Spinal cord (tissue), 10 donors: ENCODE data around the gene TMF1. TPM values are rescaled to one million over a fixed set of nuclear protein-coding genes. Genes with fewer than 3 reads are reported as not detected.
A peak's percentile ranks its signal among the peaks of the same experiment; 100 is the strongest.

Experiments used
- DNase-seq, 6 donors: peaks; one replicate each; pipeline versions ENCODE4 v3.0.0 to v3.0.0-alpha.2; 2013 to 2015; ENCODE audit warnings: low spot score in 6 of 6, low read depth in 4 of 6
- H3K27ac ChIP-seq: one replicate; pipeline ENCODE4 v1.5.1; 2013; ENCODE audit warnings: low read depth, low read length, control low read depth
- H3K27me3 ChIP-seq: one replicate; pipeline ENCODE4 v1.6.1; 2013; ENCODE audit warnings: low read length; ENCODE audit not compliant: control insufficient read depth, insufficient read depth
- H3K36me3 ChIP-seq: one replicate; pipeline ENCODE4 v1.6.1; 2013; ENCODE audit warnings: low read length; ENCODE audit not compliant: control insufficient read depth, insufficient read depth
- H3K4me1 ChIP-seq: one replicate; pipeline ENCODE4 v1.6.1; 2013; ENCODE audit warnings: low read length; ENCODE audit not compliant: control insufficient read depth, insufficient read depth
- H3K4me3 ChIP-seq: one replicate; pipeline ENCODE4 v1.5.1; 2013; ENCODE audit warnings: low read depth, low read length, control low read depth
- H3K9me3 ChIP-seq: one replicate; pipeline ENCODE4 v1.6.1; 2013; ENCODE audit warnings: low read length; ENCODE audit not compliant: control insufficient read depth, insufficient read depth
- WGBS: methylation state at CpG from one replicate; pipeline ENCODE4 v1.1.5; 2013; ENCODE audit warnings: missing lambda C conversion rate; ENCODE audit not compliant: insufficient coverage; 5-methylcytosine and 5-hydroxymethylcytosine counted together
- polyA plus RNA-seq, 2 donors: library from polyadenylated mRNA; unstranded; fragments of 120-200 nt; gene quantifications; one replicate each; pipeline ENCODE4 v1.2.1, GENCODE V29; 2013; ENCODE audit not compliant: insufficient read length in 2 of 2
- total RNA-seq, 2 donors: library from RNA; depleted of rRNA in 1 of 2; stranded (reverse); fragments of 120-200 nt in 1 of 2; fragments of >200 nt in 1 of 2; gene quantifications; one replicate each; pipeline versions ENCODE4 v1.2.3 to v1.2.4, GENCODE V29; 2013 to 2014
- donor health status: healthy.

The TMF1 gene
- total and polyA plus RNA-seq, 4 donors, result 17.9 to 46.5 (median 33.5) TPM

DNA sequence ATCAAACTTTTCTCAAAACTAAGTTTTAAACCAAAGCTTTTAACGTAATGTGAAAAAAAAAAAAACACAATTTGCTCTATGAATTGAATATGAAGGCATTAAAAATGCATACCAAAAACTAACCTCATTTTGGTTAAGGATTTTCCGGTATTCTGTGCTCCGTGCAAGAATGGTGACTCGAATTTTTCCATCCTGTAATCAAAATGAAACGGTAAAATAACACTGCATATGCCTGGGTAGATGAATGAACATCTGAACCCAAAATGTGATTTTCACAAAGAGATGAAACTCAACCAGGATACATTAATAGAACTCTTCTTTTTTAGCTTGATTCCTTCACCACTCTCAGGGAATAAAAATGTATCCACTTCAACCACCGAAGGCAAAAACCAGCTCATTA, 64.8 kb downstream of the TMF1 start:
- Histone ChIP-seq H3K36me3 (peaks cover 6% of the 10 kb centered on the region), H3K27ac (no peak overlapping the region), H3K27me3 (no peaks in the 10 kb centered on the region), H3K9me3 (no peaks in the 10 kb centered on the region), H3K4me3 (no peak overlapping the region), H3K4me1 (no peaks in the 10 kb centered on the region)
- WGBS, result no CpG with 5 or more reads among the region's 6 CpGs
- no peak for DNase-seq

DNA sequence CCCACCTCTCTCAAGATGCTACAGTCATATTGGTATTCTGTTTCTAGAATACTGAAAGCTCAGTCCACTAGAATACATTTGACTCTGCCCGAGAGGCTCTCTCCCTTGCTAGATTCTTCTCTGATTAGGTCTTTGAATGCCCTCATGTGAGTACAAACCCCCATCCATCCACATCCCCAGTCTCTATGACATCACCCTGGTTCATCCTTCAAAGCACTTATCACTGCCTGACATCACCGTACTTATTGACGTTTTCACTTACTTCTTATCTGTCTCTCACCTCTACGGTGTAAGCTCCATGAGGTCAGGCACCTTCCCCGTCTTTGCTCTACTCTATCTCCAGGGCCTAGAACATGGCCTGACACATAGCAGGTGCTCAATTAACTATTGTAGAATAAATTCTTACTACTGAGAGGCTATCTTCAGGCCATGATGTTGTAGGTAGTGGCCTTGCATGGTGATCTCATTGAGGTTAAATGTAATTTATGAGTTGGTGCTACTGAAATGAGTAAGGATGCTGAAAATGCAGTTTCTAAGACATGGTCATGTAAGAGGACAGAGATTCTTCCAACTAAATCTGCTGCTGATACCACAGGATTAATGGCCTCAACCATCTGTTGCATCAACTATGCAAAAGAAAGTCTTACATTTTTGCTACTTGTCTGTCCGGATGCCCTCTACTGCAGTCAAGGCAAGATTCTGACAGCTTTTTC, 65.5 kb downstream of the TMF1 start:
- Histone ChIP-seq H3K27me3 (no peaks in the 10 kb centered on the region), H3K9me3 (no peaks in the 10 kb centered on the region), H3K4me1 (no peaks in the 10 kb centered on the region), H3K4me3 (no peak overlapping the region), H3K27ac (no peak overlapping the region), H3K36me3 (peaks cover 6% of the 10 kb centered on the region)
- DNase-seq, result no peak
- WGBS, result 91% methylated on average over 3 of the region's 6 CpGs

DNA sequence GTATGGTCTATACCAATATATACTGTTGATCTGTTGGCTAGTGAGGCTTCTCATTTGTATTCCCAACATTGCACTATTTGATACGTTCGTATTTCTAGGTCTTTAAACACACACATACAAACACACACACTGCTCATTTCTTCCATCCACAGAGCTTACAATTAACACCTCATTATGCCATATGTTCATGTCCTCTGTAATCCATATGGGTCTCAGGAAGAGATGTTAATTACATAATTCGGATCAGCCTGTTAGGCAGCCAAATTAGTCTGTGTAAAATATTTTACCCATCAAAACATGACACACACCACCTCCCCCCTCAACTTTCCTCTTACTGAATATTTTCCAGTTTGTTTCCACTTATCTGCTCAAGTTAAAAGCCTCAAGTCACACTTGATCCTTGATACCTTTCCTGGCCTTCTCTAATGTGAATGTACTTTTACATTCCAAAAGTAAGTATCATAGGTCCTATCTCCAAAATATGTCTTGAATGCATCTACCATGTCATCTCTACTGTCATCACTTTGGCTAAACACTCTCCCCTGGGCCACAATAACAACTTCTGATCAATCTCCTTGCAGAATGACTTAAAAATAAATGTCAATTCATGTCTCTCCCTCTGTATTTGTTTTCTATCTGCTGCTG, 66.9 kb downstream of the TMF1 start:
- no peak overlapping the region for H3K27ac ChIP-seq
- no peaks in the 10 kb centered on the region for H3K27me3 ChIP-seq
- no peak overlapping the region for H3K4me3 ChIP-seq
- WGBS, result no CpG with 5 or more reads among the region's 3 CpGs
- H3K36me3 ChIP-seq, result peaks cover 6% of the 10 kb centered on the region
- H3K9me3 ChIP-seq, result no peaks in the 10 kb centered on the region
- H3K4me1 ChIP-seq, result no peaks in the 10 kb centered on the region
- peak in 2 of 6 donors; percentile 62 to 66 for DNase-seq

DNA sequence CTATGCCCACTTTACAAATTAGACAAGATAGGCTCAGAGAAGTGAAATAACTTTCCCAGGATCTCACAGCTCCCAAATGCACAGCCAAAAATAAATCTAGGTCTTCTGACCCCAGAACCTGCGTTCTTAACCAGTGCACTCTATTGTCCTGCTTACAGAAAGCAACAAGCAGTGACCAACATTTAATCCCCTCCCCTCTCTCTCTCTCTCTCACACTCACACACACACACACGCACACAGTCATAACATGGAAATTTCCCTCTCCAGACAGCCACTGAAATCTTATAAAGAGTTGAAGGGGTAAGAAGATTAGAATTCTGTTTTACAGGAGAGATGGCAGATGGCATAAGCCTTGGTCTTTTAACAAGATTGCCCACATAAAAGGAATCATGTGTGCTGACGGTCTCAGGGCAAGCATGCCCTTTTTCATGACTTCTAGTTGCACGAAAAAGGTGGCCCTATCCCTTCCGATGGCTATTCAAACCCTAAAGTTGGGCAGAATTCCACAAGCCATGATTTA, 68.1 kb downstream of the TMF1 start:
- Histone ChIP-seq H3K27me3 (no peaks in the 10 kb centered on the region), H3K4me1 (no peaks in the 10 kb centered on the region), H3K9me3 (no peaks in the 10 kb centered on the region), H3K4me3 (no peak overlapping the region), H3K27ac (no peak overlapping the region), H3K36me3 (peaks cover 6% of the 10 kb centered on the region)
- 81% methylated on average over 3 of the region's 5 CpGs for WGBS
- DNase-seq, result no peak

DNA sequence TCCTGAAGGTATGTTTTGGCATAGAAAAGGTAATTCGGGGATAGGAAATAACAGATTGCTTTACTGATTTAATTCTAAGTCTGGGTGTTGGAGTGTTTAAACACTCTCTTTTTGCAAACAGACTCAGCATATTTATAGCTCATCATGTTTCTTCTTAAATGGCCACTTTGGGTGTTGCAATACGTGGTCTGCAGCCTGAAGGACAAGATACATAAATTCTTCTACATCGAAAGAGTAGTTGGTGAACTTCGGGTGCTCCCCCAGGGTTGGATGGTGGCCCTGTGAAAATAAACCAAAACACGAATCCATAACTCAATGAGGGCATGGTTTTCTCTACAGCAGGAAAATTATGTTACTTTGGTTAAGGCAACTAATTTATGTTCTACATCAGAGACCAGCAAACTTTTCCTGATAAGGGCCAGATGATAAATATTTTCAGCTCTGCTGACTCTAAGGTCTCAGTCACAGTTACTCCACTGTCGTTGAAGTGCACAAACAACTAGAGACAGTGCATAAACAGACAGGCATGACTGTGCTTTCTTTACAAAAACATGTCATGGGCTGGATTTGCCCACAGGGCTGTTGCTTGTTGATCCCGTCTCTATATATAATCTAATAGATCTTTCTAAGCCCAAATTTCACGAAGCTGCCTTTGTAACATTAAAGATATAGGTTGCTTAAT, 74.5 kb downstream of the TMF1 start:
- peaks cover 5% of the 10 kb centered on the region for H3K36me3 ChIP-seq

DNA sequence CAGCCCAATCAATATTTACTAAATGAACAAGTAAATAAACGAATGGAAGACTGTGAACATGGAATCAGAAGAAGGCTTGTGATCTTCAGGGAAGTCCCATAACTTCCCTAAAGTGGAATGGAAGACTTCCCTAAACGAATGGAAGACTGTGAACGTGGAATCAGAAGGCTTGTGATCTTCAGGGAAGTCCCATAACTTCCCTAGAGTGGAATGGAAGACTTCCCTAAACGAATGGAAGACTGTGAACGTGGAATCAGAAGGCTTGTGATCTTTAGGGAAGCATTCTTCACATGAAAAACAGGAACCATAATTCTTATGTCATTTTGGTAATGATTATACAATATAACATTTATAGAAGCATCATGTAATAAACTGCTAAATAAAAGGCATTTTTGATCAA, 77.4 kb downstream of the TMF1 start:
- H3K9me3 ChIP-seq, result no peaks in the 10 kb centered on the region
- H3K27ac ChIP-seq, result no peak overlapping the region
- DNase-seq, result no peak
- H3K36me3 ChIP-seq, result peaks cover 5% of the 10 kb centered on the region
- no peaks in the 10 kb centered on the region for H3K27me3 ChIP-seq
- no CpG with 5 or more reads among the region's 5 CpGs for WGBS
- no peak overlapping the region for H3K4me3 ChIP-seq
- H3K4me1 ChIP-seq, result no peaks in the 10 kb centered on the region

More for the DNA sequence above, 74.5 kb downstream of the TMF1 start:
- Histone ChIP-seq H3K4me1 (no peaks in the 10 kb centered on the region), H3K9me3 (no peaks in the 10 kb centered on the region), H3K27me3 (no peaks in the 10 kb centered on the region), H3K27ac (no peak overlapping the region), H3K4me3 (no peak overlapping the region)
- no peak for DNase-seq
- 86% methylated on average over 1 of the region's 8 CpGs for WGBS

DNA sequence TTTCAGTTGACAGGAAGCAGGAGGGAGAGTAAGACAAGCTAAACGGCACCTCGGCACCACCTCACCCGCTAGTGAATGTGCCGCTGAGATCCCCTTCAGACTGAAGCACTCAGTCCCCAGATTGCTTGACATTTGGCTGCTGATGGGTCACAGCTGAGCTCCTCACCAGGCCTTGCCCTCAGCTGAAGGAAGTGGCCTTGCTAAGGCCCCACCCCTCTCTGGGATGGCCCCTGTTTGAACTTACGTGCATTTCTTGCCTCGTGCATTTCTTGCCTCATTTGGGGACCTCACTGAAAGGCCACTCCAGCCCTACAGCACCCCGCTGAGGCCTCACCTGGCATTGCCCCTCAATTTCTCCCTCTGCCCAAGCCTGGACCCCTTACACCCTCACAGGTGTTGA, 78.5 kb downstream of the TMF1 start:
- Histone ChIP-seq H3K4me1 (no peaks in the 10 kb centered on the region), H3K27ac (no peak overlapping the region), H3K4me3 (no peak overlapping the region), H3K9me3 (no peaks in the 10 kb centered on the region), H3K36me3 (peaks cover 5% of the 10 kb centered on the region), H3K27me3 (no peaks in the 10 kb centered on the region)
- WGBS, result 77% methylated on average over 7 of the region's 7 CpGs
- no peak for DNase-seq

DNA sequence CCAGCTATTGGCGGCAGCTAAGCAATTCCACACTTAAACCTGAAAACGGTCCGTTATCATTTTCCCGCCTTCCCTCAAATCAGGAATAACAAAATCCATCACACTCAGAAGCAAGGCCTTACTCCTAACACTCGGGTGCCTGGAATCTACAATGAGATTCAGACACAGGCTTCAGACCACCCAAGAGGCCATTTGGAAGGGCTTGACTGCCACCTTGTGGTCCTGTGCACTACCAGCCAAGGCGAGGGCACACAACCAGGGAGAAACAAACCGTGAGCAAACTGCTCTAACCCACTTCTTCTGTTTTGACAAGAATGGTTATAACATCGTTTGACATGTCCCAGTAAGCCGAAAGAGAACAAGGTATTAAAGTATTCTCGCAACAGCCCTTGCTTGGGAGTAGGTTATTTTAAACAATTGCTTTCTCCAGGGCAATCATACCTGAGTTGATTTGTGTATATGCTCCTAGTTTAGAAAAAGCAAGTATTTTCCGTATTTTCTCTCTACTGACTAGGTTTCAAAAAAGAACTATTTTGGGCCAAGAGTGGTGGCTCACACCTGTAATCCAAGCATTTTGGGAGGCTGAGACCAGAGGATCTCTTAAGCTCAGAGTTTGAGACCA, 79.7 kb downstream of the TMF1 start:
- Histone ChIP-seq H3K4me3 (no peak overlapping the region), H3K27ac (no peak overlapping the region), H3K9me3 (no peaks in the 10 kb centered on the region), H3K36me3 (peaks cover 5% of the 10 kb centered on the region), H3K4me1 (no peaks in the 10 kb centered on the region), H3K27me3 (no peaks in the 10 kb centered on the region)
- peak; percentile 33 to 94 (median 60) for DNase-seq
- 14% methylated on average over 10 of the region's 11 CpGs for WGBS
